ENCODE measurements around the gene SALL3. TPM values are rescaled to one million over a fixed set of nuclear protein-coding genes. Genes with fewer than 3 reads are reported as not detected.

The SALL3 gene
- total and polyA plus RNA-seq, 2 donors (not counting 3 experiments of a cell fraction or from before 2014, with no cell fraction given) = not detected

GRCh38 chr18:79018911-79019310, 39.3 kb downstream of the SALL3 start:
- dilution Hi-C loops (cut with MboI; ENCODE audit: extremely low pct_ligation_motif_present, low sequenced_read_pairs) (no loop called here), intact Hi-C loops (cut with micrococcal nuclease) (no loop called here)
- H3K36me3 ChIP-seq (ENCODE audit: control insufficient read depth in 2 of 2, extremely low read depth in 1 of 2, insufficient read depth in 2 of 2, low read length in 2 of 2) = no peaks in the 10 kb centered on the region
- no peaks in the 10 kb centered on the region for H3K4me1 ChIP-seq (ENCODE audit: control insufficient read depth, extremely low read depth, insufficient read depth, low read length)
- H2AFZ ChIP-seq (ENCODE audit: low read depth, low read length) = no peak overlapping the region
- H3K9ac ChIP-seq (replicated peaks; ENCODE audit: extremely low read depth, insufficient read depth, low read length) = no peak overlapping the region
- no peaks in the 10 kb centered on the region for H3K79me2 ChIP-seq (ENCODE audit: control insufficient read depth, insufficient read depth, low read length)
- CTCF ChIA-PET = no interaction called here
- H4K20me1 ChIP-seq (replicated peaks; ENCODE audit: control insufficient read depth, extremely low read depth, insufficient read depth, low read length) = no peaks in the 10 kb centered on the region
- no peaks in the 10 kb centered on the region for H3K27me3 ChIP-seq (ENCODE audit: control insufficient read depth in 2 of 2, insufficient read depth in 2 of 2, low read length in 2 of 2)
- no peaks in the 10 kb centered on the region for H3K9me1 ChIP-seq (replicated peaks; ENCODE audit: control insufficient read depth, extremely low read depth, insufficient read depth, low read length)
- no peak for DNase-seq (ENCODE audit: low read depth, low spot score)
- TF ChIP-seq JUN (IDR thresholded peaks at IDR 0.05; ENCODE audit: borderline replicate concordance, insufficient read depth, insufficient read length, low read depth) (no peak), MYC (IDR thresholded peaks at IDR 0.05; ENCODE audit: low read depth, low read length) (no peak), POLR2AphosphoS5 (IDR thresholded peaks at IDR 0.05; ENCODE audit: insufficient read depth, low read depth, low read length) (no peak), GATA2 (IDR thresholded peaks at IDR 0.05; ENCODE audit: insufficient read depth, insufficient read length, low read depth, low read length) (no peak), EZH2 (IDR thresholded peaks at IDR 0.05; ENCODE audit: borderline replicate concordance, low read depth, low read length, severe bottlenecking) (no peak), POLR2A (IDR thresholded peaks at IDR 0.05; ENCODE audit: low read depth, low read length) (no peak), FOS (IDR thresholded peaks at IDR 0.05; ENCODE audit: borderline replicate concordance, insufficient read depth, low read length) (no peak)
- TF ChIP-seq, protein P1, sequence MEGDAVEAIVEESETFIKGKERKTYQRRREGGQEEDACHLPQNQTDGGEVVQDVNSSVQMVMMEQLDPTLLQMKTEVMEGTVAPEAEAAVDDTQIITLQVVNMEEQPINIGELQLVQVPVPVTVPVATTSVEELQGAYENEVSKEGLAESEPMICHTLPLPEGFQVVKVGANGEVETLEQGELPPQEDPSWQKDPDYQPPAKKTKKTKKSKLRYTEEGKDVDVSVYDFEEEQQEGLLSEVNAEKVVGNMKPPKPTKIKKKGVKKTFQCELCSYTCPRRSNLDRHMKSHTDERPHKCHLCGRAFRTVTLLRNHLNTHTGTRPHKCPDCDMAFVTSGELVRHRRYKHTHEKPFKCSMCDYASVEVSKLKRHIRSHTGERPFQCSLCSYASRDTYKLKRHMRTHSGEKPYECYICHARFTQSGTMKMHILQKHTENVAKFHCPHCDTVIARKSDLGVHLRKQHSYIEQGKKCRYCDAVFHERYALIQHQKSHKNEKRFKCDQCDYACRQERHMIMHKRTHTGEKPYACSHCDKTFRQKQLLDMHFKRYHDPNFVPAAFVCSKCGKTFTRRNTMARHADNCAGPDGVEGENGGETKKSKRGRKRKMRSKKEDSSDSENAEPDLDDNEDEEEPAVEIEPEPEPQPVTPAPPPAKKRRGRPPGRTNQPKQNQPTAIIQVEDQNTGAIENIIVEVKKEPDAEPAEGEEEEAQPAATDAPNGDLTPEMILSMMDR (IDR thresholded peaks at IDR 0.05; ENCODE audit: extremely low read depth in 1 of 2, insufficient read depth in 1 of 2, low read depth in 1 of 2, low read length in 2 of 2) = no peak
- TF ChIP-seq, protein P2, sequence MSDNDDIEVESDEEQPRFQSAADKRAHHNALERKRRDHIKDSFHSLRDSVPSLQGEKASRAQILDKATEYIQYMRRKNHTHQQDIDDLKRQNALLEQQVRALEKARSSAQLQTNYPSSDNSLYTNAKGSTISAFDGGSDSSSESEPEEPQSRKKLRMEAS (IDR thresholded peaks at IDR 0.05; ENCODE audit: insufficient read depth, insufficient read length) = no peak
- FAIRE-seq = no peak
- H3K9me3 ChIP-seq (replicated peaks; ENCODE audit: control insufficient read depth, insufficient read depth, low read length) = no peaks in the 10 kb centered on the region
- BruUV-seq (replicated peaks) = no TSS peak
- no peak overlapping the region for H3K4me3 ChIP-seq (replicated peaks in 1 of 3; ENCODE audit: insufficient read depth in 1 of 3, low read depth in 1 of 3, low read length in 3 of 3)
- POLR2A ChIA-PET = no interaction called here
- H3K4me2 ChIP-seq (ENCODE audit: insufficient read depth, low read length) = no peak overlapping the region
- no peak overlapping the region for H3K27ac ChIP-seq (ENCODE audit: insufficient read depth, low read depth, low read length)

All from endothelial cell of umbilical vein (primary cell).